NCI-H146 (cell line): ENCODE results near the gene OSGEP.

Source experiments
- DNase-seq: peaks from one replicate; lab custom pipeline; 2025; lab: John Stamatoyannopoulos, UW

OSGEP gene

GRCh38 chr14:20429801-20430669 lies 24.6 kb downstream of the OSGEP start:
- DNase-seq, result peak; percentile 28

GRCh38 chr14:20428802-20429201 lies 25.8 kb downstream of the OSGEP start:
- DNase-seq, result no peak

GRCh38 chr14:20428010-20428365 lies 26.6 kb downstream of the OSGEP start:
- no peak for DNase-seq

GRCh38 chr14:20427231-20428009 lies 27.2 kb downstream of the OSGEP start:
- peak; percentile 21 for DNase-seq

GRCh38 chr14:20424851-20425250 lies 29.8 kb downstream of the OSGEP start:
- no peak for DNase-seq

- DNase-seq, result no peak
Observed at GRCh38 chr14:20422886-20423285, 31.7 kb downstream of the OSGEP start.

GRCh38 chr14:20421267-20421666 lies 33.3 kb downstream of the OSGEP start:
- no peak for DNase-seq

- no peak for DNase-seq
Observed at GRCh38 chr14:20419419-20419818, 35.2 kb downstream of the OSGEP start.

- DNase-seq, result no peak
Observed at GRCh38 chr14:20418501-20418909, 36.1 kb downstream of the OSGEP start.

GRCh38 chr14:20417250-20418186 lies 37.1 kb downstream of the OSGEP start:
- peak; percentile 7 for DNase-seq

- no peak for DNase-seq
Observed at GRCh38 chr14:20416223-20416622, 38.4 kb downstream of the OSGEP start.

GRCh38 chr14:20415782-20416206 lies 38.8 kb downstream of the OSGEP start:
- DNase-seq, result peak; percentile 53

GRCh38 chr14:20413744-20414082 lies 40.9 kb downstream of the OSGEP start:
- DNase-seq, result peak; percentile 16

GRCh38 chr14:20412876-20413743 lies 41.5 kb downstream of the OSGEP start, which contains the start of gene TEP1:
TSS of gene TEP1 (minus strand) at chr14:20413501. CDS start at chr14:20408439, 5,062 bp downstream.
- DNase-seq, result peak; percentile 84

GRCh38 chr14:20412411-20412810 lies 42.2 kb downstream of the OSGEP start:
- no peak for DNase-seq

- no peak for DNase-seq
Observed at GRCh38 chr14:20409226-20409625, 45.4 kb downstream of the OSGEP start.

- DNase-seq, result no peak
Observed at GRCh38 chr14:20403521-20403920, 51.1 kb downstream of the OSGEP start.

- DNase-seq, result no peak
Observed at GRCh38 chr14:20400965-20401593, 53.5 kb downstream of the OSGEP start.

GRCh38 chr14:20400589-20400964 lies 54.0 kb downstream of the OSGEP start:
- no peak for DNase-seq

GRCh38 chr14:20397511-20397910 lies 57.1 kb downstream of the OSGEP start:
- no peak for DNase-seq
